Ovary (tissue), 3 donors: Measurements from ENCODE around the gene MTO1.

Source experiments
- EP300 ChIP-seq: sonication (generic); formaldehyde crosslinking; IDR thresholded peaks from one replicate; pipeline ENCODE4 v1.6.1; 2017; ENCODE audit warnings: antibody characterized with exemption
- TF ChIP-seq, protein P1 (sequence below), 3 donors: fragments of 450-650 bp in 2 of 3; fragments of 200-600 bp in 1 of 3; IDR thresholded peaks; one replicate each; pipeline versions ENCODE4 v1.5.1 to v1.8.0; 2016 to 2022; ENCODE audit warnings: antibody characterized with exemption in 3 of 3, mild to moderate bottlenecking in 1 of 3
- donor health status: DM: no; HTN: no; CAD: no.

DNA sequence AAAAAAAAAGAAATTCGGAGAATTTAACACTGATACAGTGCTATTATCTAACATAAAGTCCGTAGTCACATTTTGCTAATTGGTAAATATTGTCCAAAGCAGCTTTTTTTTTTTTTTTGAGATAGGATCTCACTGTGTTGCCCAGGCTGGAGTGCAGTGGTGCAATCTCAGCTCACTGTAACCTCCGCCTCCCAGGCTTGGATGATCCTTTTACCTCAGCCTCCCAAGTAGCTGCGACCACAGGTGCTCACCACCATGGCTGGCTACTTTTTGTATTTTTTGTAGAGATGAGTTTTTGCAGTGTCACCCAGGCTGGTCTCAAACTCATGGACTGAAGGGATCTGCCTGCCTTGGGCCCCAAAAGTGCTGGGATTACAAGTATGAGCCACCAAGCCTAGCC is 15.9 kb downstream of the MTO1 start:
- no peak for TF ChIP-seq EP300
- TF ChIP-seq, protein P1, sequence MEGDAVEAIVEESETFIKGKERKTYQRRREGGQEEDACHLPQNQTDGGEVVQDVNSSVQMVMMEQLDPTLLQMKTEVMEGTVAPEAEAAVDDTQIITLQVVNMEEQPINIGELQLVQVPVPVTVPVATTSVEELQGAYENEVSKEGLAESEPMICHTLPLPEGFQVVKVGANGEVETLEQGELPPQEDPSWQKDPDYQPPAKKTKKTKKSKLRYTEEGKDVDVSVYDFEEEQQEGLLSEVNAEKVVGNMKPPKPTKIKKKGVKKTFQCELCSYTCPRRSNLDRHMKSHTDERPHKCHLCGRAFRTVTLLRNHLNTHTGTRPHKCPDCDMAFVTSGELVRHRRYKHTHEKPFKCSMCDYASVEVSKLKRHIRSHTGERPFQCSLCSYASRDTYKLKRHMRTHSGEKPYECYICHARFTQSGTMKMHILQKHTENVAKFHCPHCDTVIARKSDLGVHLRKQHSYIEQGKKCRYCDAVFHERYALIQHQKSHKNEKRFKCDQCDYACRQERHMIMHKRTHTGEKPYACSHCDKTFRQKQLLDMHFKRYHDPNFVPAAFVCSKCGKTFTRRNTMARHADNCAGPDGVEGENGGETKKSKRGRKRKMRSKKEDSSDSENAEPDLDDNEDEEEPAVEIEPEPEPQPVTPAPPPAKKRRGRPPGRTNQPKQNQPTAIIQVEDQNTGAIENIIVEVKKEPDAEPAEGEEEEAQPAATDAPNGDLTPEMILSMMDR (IDR thresholded peaks at IDR 0.05), result no peak
